Activated CD4-positive, alpha-beta T cell treated with anti-CD3 and anti-CD28 coated beads, Interleukin-2, amount 50 U/mL, for 48 hours (primary cell): ENCODE measurements around the gene TNNI3.
"Not testable (repeated sequence)": the region's sequence is repeated elsewhere in the genome, so short reads cannot be mapped to it uniquely, and the experiment has no call there.

Experiments
- DNase-seq, 2 experiments: peaks; one replicate each; pipeline ENCODE4 v3.0.0-alpha.2; 2020

TNNI3 gene

GRCh38 chr19:55172741-55173140 is 15.2 kb upstream of the TNNI3 start:
- DNase-seq, result no peak

GRCh38 chr19:55172318-55172717 is 14.8 kb upstream of the TNNI3 start:
- not testable (repeated sequence) for DNase-seq

DNA sequence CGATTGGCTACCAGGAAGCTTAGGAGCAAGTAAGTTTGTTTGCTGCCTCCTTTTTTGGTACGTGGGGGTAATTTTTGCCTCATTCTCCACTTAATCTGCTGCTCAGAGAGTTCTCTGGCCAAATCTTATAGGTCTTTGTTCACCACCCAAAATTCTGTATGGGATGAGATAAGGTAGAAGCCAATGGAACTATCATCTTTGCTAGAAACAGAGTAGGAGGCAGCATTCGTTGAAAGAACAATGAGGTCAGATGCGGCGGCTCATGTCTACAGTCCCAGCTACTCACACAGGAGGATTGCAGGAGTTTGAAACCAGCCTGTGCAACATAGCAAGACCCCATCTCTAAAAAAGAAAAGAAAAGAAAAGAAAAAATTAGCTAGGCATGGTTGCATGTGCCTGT is 13.9 kb upstream of the TNNI3 start:
- no peak for DNase-seq

GRCh38 chr19:55169136-55169535 is 11.6 kb upstream of the TNNI3 start:
- no peak for DNase-seq

DNA sequence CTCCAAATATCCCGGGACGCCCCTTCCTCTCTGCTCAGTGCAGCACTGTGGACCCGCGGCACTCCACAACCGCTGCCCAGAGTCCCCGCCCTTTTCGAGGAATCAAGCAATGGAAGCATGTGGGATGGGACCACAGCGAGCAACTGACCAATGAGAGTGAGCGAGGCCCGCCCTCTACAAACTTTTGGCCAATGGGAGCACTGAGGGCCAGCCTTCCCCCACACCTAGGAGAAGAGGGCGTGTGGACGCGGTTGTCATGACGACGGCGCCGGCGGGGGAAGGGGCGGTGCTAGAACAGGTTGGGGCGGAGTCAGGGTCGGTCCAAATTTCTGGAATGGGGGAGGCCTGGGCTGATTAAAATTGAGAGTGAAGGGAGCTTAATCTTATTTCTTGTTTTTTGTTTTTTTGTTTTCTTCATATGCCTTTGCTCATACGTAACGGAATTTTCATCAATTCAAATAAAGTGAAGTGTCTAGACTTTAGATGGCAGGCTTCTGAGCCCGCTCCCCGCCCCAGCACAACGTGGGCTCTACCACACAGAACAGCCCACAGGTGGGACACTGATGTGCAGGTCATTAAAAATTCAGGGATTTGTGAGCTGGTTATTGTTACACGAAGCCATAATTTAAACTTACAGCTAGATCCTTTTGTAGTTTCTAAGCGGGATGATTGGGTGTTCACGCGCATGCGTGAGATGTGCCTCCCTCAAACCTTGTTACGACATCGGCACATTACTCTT is 9.2 kb upstream of the TNNI3 start, which contains the start of gene DNAAF3:
DNAAF3 (minus strand) TSS at position 84 of the 739 bp plus-strand sequence. CDS start 200 bp downstream, outside the sequence.
- peak; percentile 78 to 81 for DNase-seq

DNA sequence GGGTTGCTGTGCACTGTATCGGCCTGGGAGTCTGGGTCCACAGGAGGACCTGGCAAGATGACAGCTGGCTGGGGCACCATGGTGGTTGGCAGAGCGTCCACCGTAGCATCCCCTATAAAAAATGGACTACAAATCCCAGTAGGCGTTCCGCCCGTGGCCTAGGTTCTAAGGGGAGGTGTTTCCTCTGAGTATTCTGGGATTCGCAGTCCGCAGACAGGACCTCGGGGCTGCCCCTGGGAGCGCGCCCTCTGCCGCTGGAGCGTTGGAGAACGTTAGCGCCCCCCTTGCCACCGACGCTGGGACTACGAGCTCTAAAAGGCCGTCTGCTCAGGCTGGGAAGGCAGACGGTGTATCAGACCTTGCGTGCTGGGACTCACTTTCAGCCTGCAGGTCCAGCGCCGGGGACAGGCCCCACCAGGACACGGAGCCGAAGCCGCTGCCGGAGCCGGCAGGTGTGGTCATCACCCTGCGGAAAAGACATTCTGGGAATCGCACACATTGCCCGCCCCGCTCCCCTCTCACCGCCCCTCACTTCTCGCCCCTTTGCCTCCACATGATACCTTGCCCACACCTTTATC is 8.5 kb upstream of the TNNI3 start:
- DNase-seq, result peak in 1 of 2 experiments; percentile 44

DNA sequence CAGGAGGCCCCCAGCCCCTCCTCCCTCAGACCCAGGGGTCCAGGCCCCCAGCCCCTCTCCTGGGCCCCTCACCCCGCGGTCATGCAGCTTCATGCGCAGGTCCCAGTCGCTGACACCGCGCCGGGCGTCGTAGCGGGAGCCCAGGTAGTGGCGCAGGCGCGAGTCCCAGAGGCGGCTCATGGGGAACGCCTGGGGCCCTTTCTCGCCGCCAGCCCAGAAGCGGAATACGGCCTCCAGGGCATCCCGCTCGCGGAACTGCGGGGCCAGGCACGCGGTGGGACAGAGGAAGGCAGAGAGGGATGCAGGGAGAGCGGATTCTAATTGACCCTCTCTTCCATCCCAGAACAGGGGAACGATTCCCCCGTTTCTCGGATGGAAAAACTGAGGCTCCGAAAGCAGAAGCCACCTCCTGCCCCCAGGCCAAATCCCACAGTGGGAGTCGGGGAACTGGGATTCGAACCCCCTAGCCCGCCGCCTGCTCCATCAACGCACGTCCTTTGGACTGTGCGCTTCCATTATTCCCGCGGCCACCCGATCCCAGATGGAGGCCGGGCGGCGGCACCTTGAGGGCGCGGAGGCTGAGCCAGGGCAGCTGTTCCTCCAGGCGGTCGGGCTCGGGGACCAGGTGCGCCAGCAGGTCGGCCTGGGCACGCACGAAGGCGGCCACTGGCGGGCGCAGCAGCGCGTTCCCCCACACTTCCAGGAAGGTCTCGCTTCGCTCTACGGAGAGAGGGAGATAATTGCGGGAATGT is 4.2 kb upstream of the TNNI3 start:
- DNase-seq, result no peak

GRCh38 chr19:55160986-55161365 is 3.4 kb upstream of the TNNI3 start:
- DNase-seq, result no peak

- peak; percentile 92 to 93 for DNase-seq
These were observed 2.8 kb upstream of the TNNI3 start for GRCh38 chr19:55160128-55160985.

- DNase-seq, result no peak
These were observed 1.6 kb upstream of the TNNI3 start for GRCh38 chr19:55158848-55159749.

DNA sequence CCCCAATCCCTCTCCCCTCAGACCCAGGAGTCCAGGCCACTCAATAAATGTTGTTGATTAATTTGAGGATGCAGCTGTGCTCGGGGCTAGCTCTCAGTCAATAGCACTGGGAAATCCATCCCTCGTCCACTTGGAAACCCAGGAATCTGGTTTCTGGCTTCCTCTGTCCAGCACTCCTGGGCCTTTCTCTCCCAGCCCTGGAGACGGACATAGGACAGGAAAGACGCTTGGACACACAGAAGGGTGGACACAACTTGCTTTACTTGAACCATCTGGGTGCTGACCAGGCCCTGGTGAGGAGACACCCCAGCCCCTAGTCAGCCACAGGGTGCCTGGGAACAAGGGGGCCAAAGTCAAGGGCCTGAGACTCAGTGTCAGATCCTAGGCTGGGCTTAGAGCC is 891 bp upstream of the TNNI3 start:
- no peak for DNase-seq

DNA sequence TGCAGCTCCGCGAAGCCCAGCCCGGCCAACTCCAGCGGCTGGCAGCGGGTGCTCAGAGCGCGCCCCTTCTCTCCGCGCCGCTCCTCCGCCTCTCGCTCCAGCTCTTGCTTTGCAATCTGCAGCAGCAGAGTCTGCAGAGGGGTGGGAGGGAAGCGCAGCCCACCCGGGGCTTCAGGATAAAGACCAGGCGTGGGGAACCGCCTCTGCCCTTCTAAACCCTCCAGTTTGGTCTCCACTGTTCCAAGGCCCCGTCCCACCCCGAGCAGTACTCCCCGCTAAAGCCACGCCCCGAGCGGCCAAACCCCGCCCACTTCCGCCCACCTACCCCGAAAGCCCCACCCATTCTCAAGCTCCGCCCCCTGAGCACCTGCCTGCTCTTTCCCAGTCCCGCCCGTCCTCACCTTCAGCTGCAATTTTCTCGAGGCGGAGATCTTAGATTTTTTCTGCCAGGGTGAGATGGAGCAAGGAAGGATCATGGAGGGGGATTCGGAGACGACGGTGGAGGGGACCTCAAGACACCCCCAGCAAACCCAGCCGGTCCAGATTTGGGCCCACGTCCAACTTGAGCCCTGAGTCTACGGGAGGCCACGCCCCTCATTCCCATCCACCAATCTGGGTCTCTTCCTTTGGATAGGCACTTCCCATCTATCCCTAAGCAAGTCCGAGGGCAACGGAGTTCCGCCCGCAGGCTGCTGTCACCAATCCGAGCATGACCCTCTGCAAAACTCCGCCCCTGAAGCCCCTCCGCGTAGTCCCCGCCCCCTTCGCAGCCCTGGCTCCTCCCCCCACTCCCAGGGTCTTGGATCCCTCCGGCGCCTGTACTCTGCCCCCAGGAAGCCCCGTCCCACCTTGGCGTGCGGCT is 1.1 kb downstream of the TNNI3 start:
- DNase-seq, result peak; percentile 39 to 45

DNA sequence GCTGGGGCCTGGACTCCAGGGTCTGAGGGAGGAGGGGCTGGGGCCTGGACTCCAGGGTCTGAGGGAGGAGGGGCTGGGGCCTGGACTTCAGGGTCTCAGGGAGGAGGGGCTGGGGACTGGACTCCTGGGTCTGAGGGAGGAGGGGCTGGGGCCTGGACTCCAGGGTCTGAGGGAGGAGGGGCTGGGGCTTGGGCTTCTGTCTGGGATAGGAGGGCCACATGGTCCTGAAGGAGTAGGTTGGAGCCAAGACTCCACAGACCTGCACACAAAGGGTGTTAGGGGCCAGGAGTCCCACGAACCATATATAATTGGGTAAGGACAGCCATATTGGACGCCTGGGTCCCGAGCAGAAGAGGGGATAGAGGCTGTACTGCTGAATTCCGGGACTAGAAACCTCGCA is 1.7 kb downstream of the TNNI3 start:
- not testable (repeated sequence) for DNase-seq

DNA sequence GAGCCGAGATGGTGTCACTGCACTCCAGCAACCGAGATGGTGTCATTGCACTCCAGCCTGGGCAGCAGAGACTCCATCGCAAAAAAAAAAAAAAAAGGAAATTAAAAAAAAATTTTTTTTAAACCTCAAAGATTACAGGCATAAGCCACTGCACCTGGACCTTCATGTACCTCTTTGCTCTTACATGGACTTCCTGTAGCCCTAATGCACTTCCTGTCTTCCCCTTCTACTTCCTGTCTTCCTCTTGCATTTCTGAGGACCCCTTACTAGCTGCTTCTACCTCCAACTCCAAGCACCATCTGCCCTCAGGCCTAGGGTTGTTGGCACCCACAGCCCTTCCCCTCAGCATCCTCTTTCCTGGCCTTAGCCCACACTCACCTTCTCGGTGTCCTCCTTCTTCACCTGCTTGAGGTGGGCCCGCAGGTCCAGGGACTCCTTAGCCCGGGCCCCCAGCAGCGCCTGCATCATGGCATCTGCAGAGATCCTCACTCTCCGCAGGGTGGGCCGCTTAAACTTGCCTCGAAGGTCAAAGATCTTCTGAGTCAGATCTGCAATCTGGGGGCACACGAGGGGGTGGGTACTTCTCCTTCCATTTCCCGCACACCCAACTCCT is 3.8 kb downstream of the TNNI3 start:
- DNase-seq, result no peak

DNA sequence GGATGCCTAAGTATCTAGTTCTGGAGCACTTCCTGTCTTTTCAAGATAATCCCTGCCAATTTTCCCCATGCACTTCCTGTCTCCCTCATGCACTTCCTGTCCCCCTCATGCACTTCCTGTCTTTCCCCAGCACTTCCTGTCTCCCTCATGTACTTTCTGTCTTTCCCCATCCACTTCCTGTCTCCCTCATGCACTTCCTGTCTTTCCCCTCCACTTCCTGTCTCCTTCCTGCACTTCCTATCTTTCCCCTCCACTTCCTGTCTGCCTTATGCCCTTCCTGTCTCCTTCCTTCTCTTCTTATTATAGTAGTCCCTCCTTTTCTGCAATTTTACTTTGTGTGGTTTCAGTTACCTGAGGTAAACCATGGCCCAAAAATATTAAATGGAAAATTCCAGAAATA is 5.5 kb downstream of the TNNI3 start:
- no peak for DNase-seq

- DNase-seq, result no peak
These were observed 8.2 kb downstream of the TNNI3 start, which contains the start of gene TNNT1 for GRCh38 chr19:55149078-55150003. Gene TNNT1, minus strand, starts transcription at chr19:55149206. Its CDS starts 2,049 bp downstream, at chr19:55147157.

DNA sequence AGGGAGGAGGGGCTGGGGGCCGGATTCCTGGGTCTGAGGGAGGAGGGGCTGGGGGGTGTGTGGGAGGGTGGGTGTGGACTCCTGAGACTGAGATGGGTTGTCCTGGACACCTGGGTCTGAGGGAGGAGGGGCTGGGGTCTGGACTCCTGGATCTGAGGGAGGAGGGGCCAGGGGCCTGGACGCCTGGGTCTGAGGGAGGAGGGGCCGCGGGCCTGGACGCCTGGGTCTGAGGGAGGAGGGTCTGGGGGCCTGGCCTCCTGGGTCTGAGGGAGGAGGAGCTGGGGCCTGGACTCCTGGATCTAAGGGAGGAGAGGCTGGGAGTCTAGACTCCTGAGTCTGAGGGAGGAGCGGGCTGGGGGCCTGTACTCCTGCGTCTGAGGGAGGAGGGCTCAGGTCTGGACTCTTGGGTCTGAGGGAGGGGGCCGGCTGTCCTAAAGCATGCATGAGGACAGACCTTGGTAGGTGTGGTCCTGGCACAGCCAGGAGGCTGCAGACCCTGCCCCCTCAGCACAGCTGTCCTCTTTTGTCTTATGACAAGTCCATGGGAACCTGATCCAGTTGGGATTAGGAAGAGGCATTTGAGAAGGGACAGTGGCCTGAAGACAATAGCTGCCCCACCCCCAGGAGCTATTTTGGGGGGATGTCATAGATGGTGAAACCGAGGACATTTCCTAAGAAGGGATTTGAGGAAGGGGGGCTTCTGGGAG is 9.8 kb downstream of the TNNI3 start:
- no peak for DNase-seq

- no peak for DNase-seq
These were observed 10.7 kb downstream of the TNNI3 start for GRCh38 chr19:55146705-55147273.
